Endothelial cell of umbilical vein (primary cell): Measurements from ENCODE around the gene FBXL4. TPM values are rescaled to one million over a fixed set of nuclear protein-coding genes. Genes with fewer than 3 reads are reported as not detected.

ENCODE experiments used
- BruUV-seq: library from RNA; stranded (reverse); fragments of 400-500 nt; replicated peaks from 2 replicates; lab custom pipeline; 2021; lab: Mats Ljungman, UMichigan
- CTCF ChIA-PET: fragments of 300-600, 350-600 bp; sonication (Branson Sonifier 250); formaldehyde crosslinking; loops from one replicate; lab custom pipeline; 2021; ENCODE audit warnings: antibody characterized with exemption, inconsistent platforms; lab: Charles Lee
- POLR2A ChIA-PET: fragments of 300-600, 350-600 bp; sonication (Branson Sonifier 250); formaldehyde crosslinking; loops from one replicate; lab custom pipeline; 2021; ENCODE audit warnings: antibody characterized with exemption, inconsistent platforms; lab: Charles Lee
- DNase-seq: peaks from one replicate; pipeline ENCODE4 v3.0.0-alpha.2; 2011; ENCODE audit warnings: low read depth, low spot score
- FAIRE-seq: peaks from 2 replicates; lab custom pipeline; 2011; peaks lifted over from hg19 to GRCh38; lab: Jason Lieb, UNC
- H2AFZ ChIP-seq: 2 replicates; pipeline ENCODE4 v1.6.0; 2012; ENCODE audit warnings: low read depth, low read length, control low read depth, inconsistent platforms
- H3K27ac ChIP-seq: 2 replicates; pipeline ENCODE4 v1.5.1; 2011; ENCODE audit warnings: low read depth, mild to moderate bottlenecking, control low read depth, low read length, moderate library complexity; ENCODE audit not compliant: insufficient read depth
- H3K27me3 ChIP-seq, 2 experiments: 2 replicates each; pipeline versions ENCODE4 v1.6.0 to v1.6.1; 2011; ENCODE audit warnings: low read length in 2 of 2, mixed read lengths in 1 of 2; ENCODE audit not compliant: control insufficient read depth in 2 of 2, insufficient read depth in 2 of 2
- H3K36me3 ChIP-seq, 2 experiments: 2 replicates in 1 of 2; 3 replicates in 1 of 2; pipeline ENCODE4 v1.5.1; 2011; ENCODE audit warnings: low read length in 2 of 2, mild to moderate bottlenecking in 1 of 2, moderate library complexity in 1 of 2; ENCODE audit not compliant: control insufficient read depth in 2 of 2, insufficient read depth in 2 of 2; ENCODE audit errors: extremely low read depth in 1 of 2
- H3K4me1 ChIP-seq: 3 replicates; pipeline ENCODE4 v1.5.1; 2011; ENCODE audit warnings: mild to moderate bottlenecking, low read length; ENCODE audit not compliant: control insufficient read depth, insufficient read depth; ENCODE audit errors: extremely low read depth
- H3K4me2 ChIP-seq: 2 replicates; pipeline ENCODE4 v1.6.1; 2011; ENCODE audit warnings: low read length, control low read depth, mixed read lengths; ENCODE audit not compliant: insufficient read depth
- H3K4me3 ChIP-seq, 3 experiments: fragments of 200-600 bp in 1 of 3; sonication (generic), shearing (Covaris generic) in 1 of 3; replicated peaks in 1 of 3; 2 replicates each; pipeline ENCODE4 v1.5.1; 2011 to 2016; ENCODE audit warnings: control low read depth in 3 of 3, low read length in 3 of 3, mild to moderate bottlenecking in 2 of 3, inconsistent platforms in 1 of 3, low read depth in 1 of 3, moderate library complexity in 1 of 3; ENCODE audit not compliant: insufficient read depth in 1 of 3
- H3K79me2 ChIP-seq: 2 replicates; pipeline ENCODE4 v1.6.0; 2012; ENCODE audit warnings: low read length, inconsistent platforms; ENCODE audit not compliant: control insufficient read depth, insufficient read depth
- H3K9ac ChIP-seq: replicated peaks from 2 replicates; pipeline ENCODE3; 2011; ENCODE audit warnings: low read length, control low read depth; ENCODE audit not compliant: insufficient read depth; ENCODE audit errors: extremely low read depth
- H3K9me1 ChIP-seq: replicated peaks from 3 replicates; pipeline ENCODE4 v1.6.0; 2011; ENCODE audit warnings: mild to moderate bottlenecking, low read length; ENCODE audit not compliant: control insufficient read depth, insufficient read depth; ENCODE audit errors: extremely low read depth
- H3K9me3 ChIP-seq: replicated peaks from 2 replicates; pipeline ENCODE4 v1.5.1; 2012; ENCODE audit warnings: low read length, inconsistent platforms; ENCODE audit not compliant: control insufficient read depth, insufficient read depth
- H4K20me1 ChIP-seq: replicated peaks from 2 replicates; pipeline ENCODE3; 2011; ENCODE audit warnings: mild to moderate bottlenecking, low read length; ENCODE audit not compliant: control insufficient read depth, insufficient read depth; ENCODE audit errors: extremely low read depth
- CTCF ChIP-seq, 2 donors: IDR thresholded peaks; 1 replicate in 1 of 2; 2 replicates in 1 of 2; pipeline ENCODE4 v1.5.1; 2011; ENCODE audit warnings: low read length in 2 of 2, mild to moderate bottlenecking in 2 of 2, moderate library complexity in 2 of 2, control low read depth in 1 of 2, inconsistent platforms in 1 of 2, low read depth in 1 of 2; ENCODE audit not compliant: insufficient read depth in 1 of 2; ENCODE audit errors: extremely low read depth in 1 of 2
- EZH2 ChIP-seq: IDR thresholded peaks from 2 replicates; pipeline ENCODE4 v1.6.1; 2012; ENCODE audit warnings: borderline replicate concordance, low read depth, mild to moderate bottlenecking, moderate library complexity, low read length, inconsistent platforms; ENCODE audit not compliant: severe bottlenecking
- FOS ChIP-seq: IDR thresholded peaks from 2 replicates; pipeline ENCODE4 v1.6.1; 2011; ENCODE audit warnings: mild to moderate bottlenecking, low read length, moderate library complexity, borderline replicate concordance; ENCODE audit not compliant: insufficient read depth
- GATA2 ChIP-seq: IDR thresholded peaks from 2 replicates; pipeline ENCODE4 v1.7.0; 2011; ENCODE audit warnings: low read depth, mild to moderate bottlenecking, moderate library complexity, mixed read lengths, low read length; ENCODE audit not compliant: insufficient read length, insufficient read depth
- JUN ChIP-seq: IDR thresholded peaks from 2 replicates; pipeline ENCODE4 v1.6.1; 2011; ENCODE audit warnings: borderline replicate concordance, low read depth; ENCODE audit not compliant: insufficient read length, insufficient read depth
- MAX ChIP-seq: IDR thresholded peaks from 2 replicates; pipeline ENCODE4 v1.6.1; 2011; ENCODE audit not compliant: insufficient read depth, insufficient read length
- MYC ChIP-seq: IDR thresholded peaks from one replicate; pipeline ENCODE4 v1.6.1; 2011; ENCODE audit warnings: mild to moderate bottlenecking, low read depth, low read length
- POLR2A ChIP-seq: IDR thresholded peaks from 2 replicates; pipeline ENCODE4 v1.6.1; 2012; ENCODE audit warnings: low read depth, mild to moderate bottlenecking, control low read depth, low read length
- POLR2AphosphoS5 ChIP-seq: IDR thresholded peaks from 2 replicates; pipeline ENCODE4 v1.6.1; 2012; ENCODE audit warnings: low read depth, mild to moderate bottlenecking, control low read depth, low read length, moderate library complexity; ENCODE audit not compliant: insufficient read depth
- dilution Hi-C: fragments of 300-500 bp; cut with MboI; formaldehyde crosslinking; loops from one replicate; pipeline ENCODE4 v1.15.0; 2019; ENCODE audit warnings: low sequenced_read_pairs; ENCODE audit not compliant: extremely low pct_ligation_motif_present
- intact Hi-C: fragments of 100-400 bp; cut with micrococcal nuclease; formaldehyde crosslinking; loops from one replicate; pipeline ENCODE4 v1.10.0; 2022
- polyA plus RNA-seq, 4 experiments: library from polyadenylated mRNA; depleted of rRNA in 3 of 4; stranded (reverse) in 3 of 4; unstranded in 1 of 4; fragments of >200 nt; gene quantifications; 2 replicates each; pipeline versions ENCODE4 v1.2.1 to v1.2.3, GENCODE V29; 2011 to 2012; ENCODE audit warnings: missing spikeins in 1 of 4
- total RNA-seq: library from RNA; stranded (reverse); gene quantifications from 2 replicates; pipeline ENCODE4 v1.2.3, GENCODE V29; 2021

FBXL4 gene
- total and polyA plus RNA-seq, 2 donors (not counting 3 experiments of a cell fraction or from before 2014, with no cell fraction given): 7.0 to 9.8 TPM

- Histone ChIP-seq H3K79me2 (no peaks in the 10 kb centered on the region), H3K4me3 (no peak overlapping the region), H4K20me1 (no peaks in the 10 kb centered on the region), H3K9me3 (no peaks in the 10 kb centered on the region), H3K27me3 (peaks cover 0 to 10% of the 10 kb centered on the region in 2 experiments), H3K9ac (no peak overlapping the region), H2AFZ (no peak overlapping the region), H3K9me1 (no peaks in the 10 kb centered on the region), H3K27ac (no peak overlapping the region), H3K4me1 (no peaks in the 10 kb centered on the region), H3K36me3 (no peaks in the 10 kb centered on the region), H3K4me2 (no peak overlapping the region)
- ChIA-PET CTCF (no interaction called here), POLR2A (no interaction called here)
- dilution Hi-C loops (no loop called here), intact Hi-C loops (no loop called here)
- no peak for TF ChIP-seq GATA2
- TF ChIP-seq FOS: no peak
- TF ChIP-seq MAX: no peak
- no peak for TF ChIP-seq JUN
- TF ChIP-seq POLR2A: no peak
- TF ChIP-seq EZH2: no peak
- TF ChIP-seq POLR2AphosphoS5: no peak
- TF ChIP-seq MYC: no peak
- TF ChIP-seq CTCF (IDR thresholded peaks at IDR 0.05; ENCODE audit: extremely low read depth in 1 of 2, insufficient read depth in 1 of 2, low read depth in 1 of 2, low read length in 2 of 2): no peak
- FAIRE-seq (no peak), DNase-seq (no peak)
- BruUV-seq: no TSS peak
Observed at GRCh38 chr6:98980819-98981218, 33.1 kb upstream of the FBXL4 start.
